Glutamatergic neuron (in vitro differentiated cells): ENCODE measurements around the gene GPC6. TPM values are rescaled to one million over a fixed set of nuclear protein-coding genes. Genes with fewer than 3 reads are reported as not detected.

ENCODE experiments used
- DNase-seq: peaks from one replicate; pipeline ENCODE4 v3.0.0; 2022
- H3K27ac Mint-ChIP-seq: one replicate; pipeline ENCODE4 v1.8.0; 2020; ENCODE audit warnings: mild to moderate bottlenecking, mixed read lengths, inconsistent platforms; ENCODE audit not compliant: unreplicated experiment
- H3K27me3 Mint-ChIP-seq: one replicate; pipeline ENCODE4 v1.8.0; 2020; ENCODE audit warnings: mild to moderate bottlenecking, moderate library complexity, mixed read lengths, inconsistent platforms; ENCODE audit not compliant: unreplicated experiment
- H3K36me3 Mint-ChIP-seq: one replicate; pipeline ENCODE4 v1.8.0; 2020; ENCODE audit warnings: mild to moderate bottlenecking, mixed read lengths, inconsistent platforms; ENCODE audit not compliant: unreplicated experiment
- H3K4me1 Mint-ChIP-seq: one replicate; pipeline ENCODE4 v1.8.0; 2020; ENCODE audit warnings: mild to moderate bottlenecking, low read depth, mixed read lengths, inconsistent platforms; ENCODE audit not compliant: unreplicated experiment
- H3K4me3 Mint-ChIP-seq: one replicate; pipeline ENCODE4 v1.8.0; 2020; ENCODE audit warnings: mild to moderate bottlenecking, mixed read lengths, inconsistent platforms; ENCODE audit not compliant: unreplicated experiment
- H3K9me3 Mint-ChIP-seq: one replicate; pipeline ENCODE4 v1.8.0; 2020; ENCODE audit warnings: mild to moderate bottlenecking, moderate library complexity, mixed read lengths, inconsistent platforms; ENCODE audit not compliant: unreplicated experiment
- total RNA-seq: library from RNA; stranded (reverse); fragmentation: NEBNext Ultra II Directional; extraction: Animal tissue kit (Norgen Biotek cat#: 25700); gene quantifications from one replicate; pipeline ENCODE4 v1.2.1, GENCODE V29; 2021; ENCODE audit not compliant: unreplicated experiment
- TF ChIP-seq, protein P1 (sequence below): fragments of 200-600 bp; sonication (generic); IDR thresholded peaks from one replicate; pipeline ENCODE4 v1.5.0; 2021; ENCODE audit not compliant: partially characterized antibody, unreplicated experiment

GPC6 gene
- total RNA-seq, 1 donor from 2014 or later: 11.8 TPM

DNA sequence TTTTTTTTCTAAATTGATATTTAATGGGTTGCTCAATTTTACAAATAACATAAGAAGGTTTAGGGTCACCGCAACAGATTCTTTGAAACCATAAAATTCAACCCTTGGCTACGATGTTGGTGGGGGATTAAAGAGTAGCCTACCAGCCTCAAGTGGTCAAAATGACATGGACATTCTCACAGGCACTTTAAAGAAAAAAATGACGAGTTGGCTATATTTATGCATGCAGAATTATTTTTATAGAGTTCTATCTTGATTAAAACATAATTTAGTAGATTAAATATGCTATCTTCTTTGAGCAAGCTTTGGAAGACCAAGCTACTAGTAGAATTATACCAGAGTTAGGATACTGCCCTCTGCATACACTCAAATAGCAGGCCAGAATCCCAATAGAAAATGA lies 959.9 kb downstream of the GPC6 start:
- H3K4me1 Mint-ChIP-seq: peaks cover 14% of the 10 kb centered on the region
- H3K9me3 Mint-ChIP-seq: no peaks in the 10 kb centered on the region
- no peaks in the 10 kb centered on the region for H3K36me3 Mint-ChIP-seq
- H3K4me3 Mint-ChIP-seq: no peak overlapping the region
- H3K27me3 Mint-ChIP-seq: no peaks in the 10 kb centered on the region
- TF ChIP-seq, protein P1, sequence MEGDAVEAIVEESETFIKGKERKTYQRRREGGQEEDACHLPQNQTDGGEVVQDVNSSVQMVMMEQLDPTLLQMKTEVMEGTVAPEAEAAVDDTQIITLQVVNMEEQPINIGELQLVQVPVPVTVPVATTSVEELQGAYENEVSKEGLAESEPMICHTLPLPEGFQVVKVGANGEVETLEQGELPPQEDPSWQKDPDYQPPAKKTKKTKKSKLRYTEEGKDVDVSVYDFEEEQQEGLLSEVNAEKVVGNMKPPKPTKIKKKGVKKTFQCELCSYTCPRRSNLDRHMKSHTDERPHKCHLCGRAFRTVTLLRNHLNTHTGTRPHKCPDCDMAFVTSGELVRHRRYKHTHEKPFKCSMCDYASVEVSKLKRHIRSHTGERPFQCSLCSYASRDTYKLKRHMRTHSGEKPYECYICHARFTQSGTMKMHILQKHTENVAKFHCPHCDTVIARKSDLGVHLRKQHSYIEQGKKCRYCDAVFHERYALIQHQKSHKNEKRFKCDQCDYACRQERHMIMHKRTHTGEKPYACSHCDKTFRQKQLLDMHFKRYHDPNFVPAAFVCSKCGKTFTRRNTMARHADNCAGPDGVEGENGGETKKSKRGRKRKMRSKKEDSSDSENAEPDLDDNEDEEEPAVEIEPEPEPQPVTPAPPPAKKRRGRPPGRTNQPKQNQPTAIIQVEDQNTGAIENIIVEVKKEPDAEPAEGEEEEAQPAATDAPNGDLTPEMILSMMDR: no peak
- no peak overlapping the region for H3K27ac Mint-ChIP-seq
- no peak for DNase-seq

DNA sequence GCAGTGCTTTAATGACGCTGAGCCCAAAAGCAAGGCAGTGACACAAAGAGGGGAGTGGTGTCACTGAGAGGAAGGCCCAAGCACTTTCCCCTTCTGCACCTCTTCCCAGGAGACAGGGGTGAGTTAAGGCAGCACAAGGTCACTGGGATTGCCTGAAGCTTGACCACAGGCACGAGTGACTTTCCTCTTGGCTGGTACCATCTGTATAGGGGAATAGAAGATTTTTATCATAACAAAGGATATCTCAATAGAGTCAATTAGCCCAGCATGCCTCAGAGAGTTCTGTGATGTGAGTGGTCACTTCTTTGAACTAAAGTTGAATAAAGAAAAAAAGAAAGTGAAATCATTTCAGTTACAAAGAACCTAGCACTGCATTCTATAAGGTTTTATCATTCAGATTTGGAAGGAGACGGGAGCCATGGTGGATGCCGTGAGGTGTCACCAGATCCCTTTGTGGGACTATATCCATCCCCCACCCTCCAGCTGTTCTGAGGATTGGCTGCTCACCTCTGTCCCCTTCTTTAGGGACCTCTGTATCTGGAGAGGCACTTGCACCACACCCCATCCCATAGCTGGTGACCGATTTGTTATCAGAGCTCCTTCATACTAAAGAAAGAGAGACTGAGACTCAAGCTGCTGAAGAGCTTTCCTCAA lies 961.7 kb downstream of the GPC6 start:
- H3K9me3 Mint-ChIP-seq: no peaks in the 10 kb centered on the region
- H3K36me3 Mint-ChIP-seq: no peaks in the 10 kb centered on the region
- TF ChIP-seq, protein P1: no peak
- no peaks in the 10 kb centered on the region for H3K27me3 Mint-ChIP-seq
- no peak for DNase-seq
- peaks cover 17% of the 10 kb centered on the region for H3K4me1 Mint-ChIP-seq
- peak overlapping the region; percentile 7 for H3K4me3 Mint-ChIP-seq
- H3K27ac Mint-ChIP-seq: no peak overlapping the region

DNA sequence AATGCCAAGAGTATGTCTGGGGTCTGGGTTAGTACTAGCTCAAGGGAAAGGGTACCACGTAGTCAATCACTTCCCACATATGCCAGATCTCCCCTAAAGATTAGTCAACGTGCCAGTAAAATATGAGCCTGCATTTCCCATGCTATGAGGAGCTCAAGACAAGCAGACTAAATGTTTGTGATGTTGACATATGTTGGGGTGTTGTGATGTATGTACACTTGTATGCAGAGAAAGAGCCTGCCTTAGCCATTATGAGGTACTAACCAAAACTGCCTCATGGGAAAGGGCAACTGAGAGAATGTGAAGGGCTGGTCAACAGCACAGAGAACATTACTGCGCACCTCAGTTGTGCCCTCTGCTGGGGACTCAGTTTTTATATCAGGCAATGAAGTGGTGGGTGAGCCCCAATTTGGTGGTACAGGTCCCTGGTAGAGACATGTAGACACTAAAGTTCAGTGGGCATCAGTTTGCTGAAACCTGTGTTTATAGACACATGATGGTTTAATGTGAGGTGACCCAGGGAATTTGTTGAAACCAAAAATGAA lies 965.9 kb downstream of the GPC6 start:
- no peak overlapping the region for H3K4me3 Mint-ChIP-seq
- H3K27me3 Mint-ChIP-seq: no peaks in the 10 kb centered on the region
- H3K27ac Mint-ChIP-seq: no peak overlapping the region
- TF ChIP-seq, protein P1: peak; percentile 52
- H3K4me1 Mint-ChIP-seq: peaks cover 17% of the 10 kb centered on the region
- peak; percentile 50 for DNase-seq
- no peaks in the 10 kb centered on the region for H3K36me3 Mint-ChIP-seq
- no peaks in the 10 kb centered on the region for H3K9me3 Mint-ChIP-seq

DNA sequence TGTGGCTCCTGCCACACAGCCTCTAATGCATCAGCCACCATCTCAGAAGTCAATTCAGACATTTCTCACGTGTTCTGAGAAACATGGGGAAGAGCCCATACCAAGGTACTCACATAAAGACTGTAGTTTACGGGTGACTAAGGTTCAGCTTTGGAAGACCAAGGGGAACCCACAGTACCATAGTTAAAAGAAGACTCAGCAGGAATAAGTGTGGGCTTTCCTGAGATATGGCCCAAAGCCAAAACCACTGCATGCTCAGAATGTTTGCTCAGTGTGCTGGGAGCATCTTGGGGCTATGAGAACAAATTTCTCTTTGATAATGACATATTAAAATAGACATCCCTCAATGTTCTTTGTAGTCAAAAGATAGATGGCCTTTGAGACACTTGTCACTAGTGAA lies 969.1 kb downstream of the GPC6 start:
- TF ChIP-seq, protein P1: no peak
- H3K36me3 Mint-ChIP-seq: no peaks in the 10 kb centered on the region
- DNase-seq: no peak
- H3K27me3 Mint-ChIP-seq: no peaks in the 10 kb centered on the region
- no peak overlapping the region for H3K4me3 Mint-ChIP-seq
- H3K9me3 Mint-ChIP-seq: no peaks in the 10 kb centered on the region
- peaks cover 7% of the 10 kb centered on the region for H3K4me1 Mint-ChIP-seq
- H3K27ac Mint-ChIP-seq: no peak overlapping the region

DNA sequence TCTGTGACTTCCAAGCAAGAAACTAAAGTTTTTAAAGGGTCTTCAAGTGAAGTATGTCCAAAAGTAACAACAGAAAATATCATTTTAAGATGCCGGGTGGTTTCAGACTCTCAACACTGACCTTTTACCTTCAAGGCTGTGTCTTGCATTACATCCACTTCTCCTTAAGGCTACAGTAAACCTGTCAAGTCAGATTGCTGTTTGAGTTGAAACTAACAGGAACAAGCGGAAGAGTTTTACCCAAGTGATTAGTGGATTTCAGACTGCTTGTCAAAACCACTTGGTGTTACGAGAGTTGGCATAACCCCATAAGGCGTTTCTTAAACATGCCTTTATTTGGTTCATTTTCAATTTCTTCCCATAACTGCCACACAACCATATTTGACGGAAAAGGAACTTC lies 969.8 kb downstream of the GPC6 start:
- Mint-ChIP-seq H3K27ac (no peak overlapping the region), H3K4me3 (no peak overlapping the region), H3K4me1 (peaks cover 3% of the 10 kb centered on the region)

More for the DNA sequence above, 969.8 kb downstream of the GPC6 start:
- Mint-ChIP-seq H3K27me3 (no peaks in the 10 kb centered on the region), H3K9me3 (no peaks in the 10 kb centered on the region), H3K36me3 (no peaks in the 10 kb centered on the region)
- TF ChIP-seq, protein P1: no peak
- no peak for DNase-seq
